Thoracic aorta (tissue), 2 donors: ENCODE results near the gene PIP5KL1. TPM values are rescaled to one million over a fixed set of nuclear protein-coding genes. Genes with fewer than 3 reads are reported as not detected.

Experiments
- ATAC-seq: fragments of 150-250 bp; one replicate; pipeline ENCODE4 v1.8.0; 2017; ENCODE audit warnings: low read depth; ENCODE audit not compliant: insufficient number of reproducible peaks, low FRiP score
- DNase-seq: peaks from one replicate; pipeline ENCODE4 v3.0.0-alpha.2; 2020; ENCODE audit warnings: low spot score
- H3K27ac ChIP-seq, 2 donors: fragments of 200-600 bp; sonication (generic); 1 replicate in 1 of 2; 2 replicates in 1 of 2; pipeline ENCODE4 v1.5.1; 2016; ENCODE audit warnings: mild to moderate bottlenecking in 2 of 2, moderate library complexity in 2 of 2
- H3K27me3 ChIP-seq: fragments of 200-600 bp; sonication (generic); replicated peaks from 2 replicates; pipeline ENCODE4 v1.6.0; 2016; ENCODE audit warnings: mild to moderate bottlenecking; ENCODE audit not compliant: insufficient read depth
- H3K36me3 ChIP-seq: fragments of 200-600 bp; sonication (generic); one replicate; pipeline ENCODE4 v1.5.1; 2016
- H3K4me1 ChIP-seq, 2 donors: fragments of 200-600 bp; sonication (generic); 1 replicate in 1 of 2; 2 replicates in 1 of 2; pipeline versions ENCODE4 v1.5.1 to v1.6.0; 2016; ENCODE audit warnings: low read depth in 2 of 2, mild to moderate bottlenecking in 1 of 2; ENCODE audit not compliant: control insufficient read depth in 1 of 2
- H3K4me3 ChIP-seq: fragments of 200-600 bp; sonication (generic); 2 replicates; pipeline ENCODE4 v1.5.1; 2016; ENCODE audit warnings: mild to moderate bottlenecking
- H3K9me3 ChIP-seq: fragments of 200-600 bp; sonication (generic); 2 replicates; pipeline ENCODE4 v1.5.1; 2016
- CTCF ChIP-seq: fragments of 200-600 bp; sonication (generic); IDR thresholded peaks from one replicate; pipeline ENCODE4 v1.5.1; 2019; ENCODE audit warnings: antibody characterized with exemption
- total RNA-seq, 2 donors: library from RNA; depleted of rRNA; stranded (reverse); fragments of >200 nt; gene quantifications; one replicate each; pipeline versions ENCODE4 v1.1.0 to v1.2.3, GENCODE V29; 2016

The PIP5KL1 gene
- total RNA-seq, 2 donors from 2014 or later, result 6.0 to 8.8 TPM

DNA sequence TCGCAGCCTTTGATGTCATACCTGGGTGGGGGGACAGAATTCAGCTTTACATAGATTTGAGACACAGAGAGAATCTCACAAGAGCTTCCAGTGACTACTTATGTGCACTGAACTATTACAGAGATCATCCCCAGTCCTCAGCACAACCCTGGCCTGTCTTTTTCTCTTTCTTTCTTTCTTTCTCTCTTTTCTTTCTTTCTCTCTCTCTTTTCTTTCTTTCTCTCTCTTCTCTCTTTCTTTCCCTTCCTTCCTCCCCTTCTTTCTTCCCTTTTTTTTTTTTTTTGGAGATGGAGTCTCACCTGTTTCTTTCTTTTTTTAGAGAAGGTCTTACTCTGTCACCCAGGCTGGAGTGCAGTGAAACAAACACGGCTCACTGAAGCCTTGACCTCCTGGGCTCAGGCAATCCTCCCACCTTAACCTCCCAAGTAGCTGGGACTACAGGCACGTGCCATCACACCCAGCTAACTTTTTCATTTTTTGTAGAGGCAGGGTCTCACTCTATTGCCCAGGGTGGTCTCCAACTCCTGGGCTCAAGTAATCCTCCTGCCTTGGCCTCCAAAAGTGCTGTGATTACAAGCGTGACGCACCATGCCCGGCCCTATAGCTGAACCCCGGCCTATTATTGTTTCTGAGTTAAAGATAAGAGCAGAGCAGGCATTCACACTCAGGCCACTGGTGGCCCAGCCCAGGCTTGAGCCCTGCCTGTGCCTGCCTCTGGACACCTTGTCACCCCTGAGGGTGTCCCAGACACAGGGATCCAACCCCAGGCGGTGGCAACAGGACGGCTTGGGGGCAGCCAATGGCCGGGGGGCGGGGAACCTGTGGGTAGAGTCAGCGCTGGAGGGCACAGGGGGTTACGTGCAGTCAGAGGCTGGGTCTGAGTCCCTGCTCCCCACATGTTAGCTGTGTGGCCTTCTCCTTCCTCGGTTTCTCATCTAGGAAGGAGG lies 4.3 kb downstream of the PIP5KL1 start:
- peaks cover 11 to 25% of the 10 kb centered on the region in 2 donors for H3K4me1 ChIP-seq
- H3K36me3 ChIP-seq, result no peaks in the 10 kb centered on the region
- H3K27me3 ChIP-seq, result no peaks in the 10 kb centered on the region
- ATAC-seq, result no peak
- no peak for DNase-seq
- H3K9me3 ChIP-seq, result no peaks in the 10 kb centered on the region
- no peak overlapping the region for H3K4me3 ChIP-seq
- no peak overlapping the region for H3K27ac ChIP-seq
- TF ChIP-seq CTCF, result no peak

GRCh38 chr9:127924736-127925444 lies 5.7 kb downstream of the PIP5KL1 start:
- H3K9me3 ChIP-seq, result no peaks in the 10 kb centered on the region
- peaks cover 6 to 23% of the 10 kb centered on the region in 2 donors for H3K4me1 ChIP-seq
- no peaks in the 10 kb centered on the region for H3K36me3 ChIP-seq
- DNase-seq, result no peak
- no peak overlapping the region for H3K4me3 ChIP-seq
- H3K27me3 ChIP-seq, result no peaks in the 10 kb centered on the region
- no peak overlapping the region for H3K27ac ChIP-seq
- no peak for ATAC-seq
- TF ChIP-seq CTCF, result no peak

DNA sequence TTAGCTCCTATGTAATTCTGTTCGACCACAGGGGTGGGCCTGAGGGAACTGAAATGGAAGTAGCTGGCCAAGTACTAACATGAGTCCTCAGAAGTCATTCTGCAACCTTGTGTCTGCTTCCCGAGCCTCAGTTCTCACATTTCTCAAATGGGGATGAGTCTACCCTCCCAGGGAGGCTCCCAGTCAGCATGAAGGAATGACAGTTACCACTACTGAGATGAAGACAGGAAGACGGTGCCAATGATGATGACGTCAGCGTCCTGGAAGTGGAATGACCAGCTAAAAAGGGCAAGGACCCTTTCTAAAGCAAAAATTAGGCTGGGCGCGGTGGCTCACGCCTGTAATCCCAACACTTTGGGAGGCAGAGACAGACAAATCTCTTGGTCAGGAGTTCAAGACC lies 6.8 kb downstream of the PIP5KL1 start:
- no peak for ATAC-seq
- no peak overlapping the region for H3K4me3 ChIP-seq
- no peak for DNase-seq
- H3K27ac ChIP-seq, result no peak overlapping the region
- peaks cover 14 to 31% of the 10 kb centered on the region in 2 donors for H3K4me1 ChIP-seq
- TF ChIP-seq CTCF, result no peak
- no peaks in the 10 kb centered on the region for H3K36me3 ChIP-seq
- H3K27me3 ChIP-seq, result no peaks in the 10 kb centered on the region
- H3K9me3 ChIP-seq, result no peaks in the 10 kb centered on the region

DNA sequence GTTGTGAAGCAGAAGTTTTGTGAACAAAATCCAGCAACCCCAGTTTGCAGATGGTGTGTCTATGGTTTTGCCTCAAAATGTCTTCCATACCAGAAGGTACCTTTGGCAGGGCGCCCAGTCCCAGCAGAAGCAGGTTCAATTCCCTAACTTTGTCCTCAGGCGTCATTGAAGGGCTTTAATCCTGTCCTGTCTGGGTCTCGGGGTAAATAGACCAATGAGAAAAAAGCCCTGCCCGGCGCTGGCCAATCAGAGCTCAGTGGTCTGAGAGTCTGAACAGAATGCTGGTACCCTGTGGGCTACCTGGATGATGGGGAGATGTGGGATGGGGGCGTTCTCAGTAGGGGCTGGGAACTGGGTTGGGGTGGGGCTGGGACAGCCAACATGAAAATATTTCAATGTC lies 7.5 kb downstream of the PIP5KL1 start:
- Histone ChIP-seq H3K4me3 (no peak overlapping the region), H3K27me3 (no peaks in the 10 kb centered on the region), H3K9me3 (no peaks in the 10 kb centered on the region), H3K4me1 (peaks cover 20 to 38% of the 10 kb centered on the region in 2 donors), H3K36me3 (no peaks in the 10 kb centered on the region), H3K27ac (no peak overlapping the region)
- no peak for TF ChIP-seq CTCF
- ATAC-seq (no peak), DNase-seq (no peak)

DNA sequence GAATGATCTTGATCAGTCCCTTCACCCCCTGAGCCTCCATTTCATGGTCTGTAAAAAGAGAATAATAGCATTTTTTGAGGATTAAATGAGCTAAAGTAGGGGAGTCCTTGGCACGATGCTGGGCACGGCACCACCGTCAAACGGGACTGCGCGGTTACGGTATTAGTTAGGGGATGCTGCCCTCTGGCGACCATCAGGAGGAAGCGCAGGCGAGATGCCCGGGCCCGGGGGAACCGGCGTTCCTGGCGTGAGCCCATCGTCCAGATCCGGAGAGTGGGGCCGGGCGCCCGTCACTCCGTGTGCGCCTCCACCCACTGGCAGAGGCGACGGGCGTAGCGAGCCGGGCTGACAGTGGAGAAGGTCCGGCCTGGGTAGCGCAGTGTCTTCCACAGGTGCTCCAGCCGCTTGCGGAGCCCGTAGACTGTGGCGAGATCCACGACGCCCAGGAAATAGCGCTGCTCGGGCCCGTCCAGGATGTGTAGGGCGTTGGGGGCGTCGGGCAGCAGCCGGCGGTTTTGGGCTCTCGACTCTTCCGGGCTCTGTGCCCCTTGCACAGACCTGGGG lies 8.9 kb downstream of the PIP5KL1 start:
- peak; percentile 99 for TF ChIP-seq CTCF
- Histone ChIP-seq H3K4me1 (peaks cover 21 to 41% of the 10 kb centered on the region in 2 donors), H3K27ac (no peak overlapping the region), H3K9me3 (no peaks in the 10 kb centered on the region), H3K36me3 (no peaks in the 10 kb centered on the region), H3K4me3 (peak overlapping the region; percentile 29), H3K27me3 (no peaks in the 10 kb centered on the region)
- no peak for ATAC-seq
- no peak for DNase-seq
